GM10266 (cell line): ENCODE results near the gene PTTG1IP.
A peak's percentile ranks its signal among the peaks of the same experiment; 100 is the strongest.

ENCODE experiments used
- DNase-seq: peaks from one replicate; pipeline ENCODE4 v3.0.0; 2012; ENCODE audit errors: extremely low spot score
- TF ChIP-seq, protein P1 (sequence below): IDR thresholded peaks from 2 replicates; pipeline ENCODE4 v1.5.1; 2012; ENCODE audit warnings: mild to moderate bottlenecking, low read depth; ENCODE audit not compliant: control insufficient read depth, insufficient read depth; ENCODE audit errors: missing control alignments

Gene PTTG1IP

DNA sequence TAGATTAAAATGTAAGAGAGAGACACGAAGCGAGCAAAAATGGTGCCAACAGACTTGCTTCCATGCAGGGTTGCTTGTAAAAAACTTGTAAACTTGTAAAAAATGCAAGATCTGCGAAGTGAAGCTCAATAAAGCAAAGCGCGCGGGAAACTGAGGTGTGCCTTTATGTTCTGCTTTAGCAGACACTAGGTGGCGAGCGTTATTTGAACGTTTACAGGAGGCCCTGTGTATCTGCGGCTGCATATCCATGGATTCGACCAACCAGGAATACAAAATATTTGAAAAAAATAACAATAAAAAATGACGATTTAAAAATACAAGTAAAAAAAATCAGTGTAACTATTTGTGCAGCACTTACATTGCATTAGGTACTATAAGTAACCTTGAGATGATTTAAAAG, 73.4 kb downstream of the PTTG1IP start:
- TF ChIP-seq, protein P1, sequence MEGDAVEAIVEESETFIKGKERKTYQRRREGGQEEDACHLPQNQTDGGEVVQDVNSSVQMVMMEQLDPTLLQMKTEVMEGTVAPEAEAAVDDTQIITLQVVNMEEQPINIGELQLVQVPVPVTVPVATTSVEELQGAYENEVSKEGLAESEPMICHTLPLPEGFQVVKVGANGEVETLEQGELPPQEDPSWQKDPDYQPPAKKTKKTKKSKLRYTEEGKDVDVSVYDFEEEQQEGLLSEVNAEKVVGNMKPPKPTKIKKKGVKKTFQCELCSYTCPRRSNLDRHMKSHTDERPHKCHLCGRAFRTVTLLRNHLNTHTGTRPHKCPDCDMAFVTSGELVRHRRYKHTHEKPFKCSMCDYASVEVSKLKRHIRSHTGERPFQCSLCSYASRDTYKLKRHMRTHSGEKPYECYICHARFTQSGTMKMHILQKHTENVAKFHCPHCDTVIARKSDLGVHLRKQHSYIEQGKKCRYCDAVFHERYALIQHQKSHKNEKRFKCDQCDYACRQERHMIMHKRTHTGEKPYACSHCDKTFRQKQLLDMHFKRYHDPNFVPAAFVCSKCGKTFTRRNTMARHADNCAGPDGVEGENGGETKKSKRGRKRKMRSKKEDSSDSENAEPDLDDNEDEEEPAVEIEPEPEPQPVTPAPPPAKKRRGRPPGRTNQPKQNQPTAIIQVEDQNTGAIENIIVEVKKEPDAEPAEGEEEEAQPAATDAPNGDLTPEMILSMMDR = peak; percentile 32
- no peak for DNase-seq

DNA sequence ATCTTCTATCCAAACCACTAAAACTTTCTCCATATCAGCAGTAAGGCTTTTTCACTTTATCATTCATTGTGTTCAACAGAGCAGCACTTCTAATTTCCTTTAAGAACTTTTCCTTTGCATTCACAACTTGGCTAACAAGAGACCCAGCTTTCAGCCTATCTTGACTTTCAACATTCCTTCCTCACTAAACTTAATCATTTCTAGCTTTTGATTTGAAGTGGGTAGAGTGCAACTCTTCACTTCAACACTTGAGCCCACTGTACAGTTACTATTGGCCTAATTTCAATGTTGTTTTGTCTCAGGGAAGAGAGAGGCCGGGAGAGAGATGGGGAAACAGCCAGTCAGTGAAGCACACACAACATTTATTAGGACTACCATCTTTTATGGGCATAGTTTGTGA, 73.8 kb downstream of the PTTG1IP start:
- DNase-seq = no peak
- TF ChIP-seq, protein P1 = no peak
